Activated T-cell treated with anti-CD3 and anti-CD28 coated beads, Interleukin-2, amount 50 U/mL, for 1 hour (primary cell): ENCODE data around the gene B3GALT6.

Experiments used
- DNase-seq: peaks from one replicate; pipeline ENCODE4 v3.0.0-alpha.2; 2020

The B3GALT6 gene

GRCh38 chr1:1202831-1203560, 29.0 kb upstream of the B3GALT6 start:
- peak; percentile 43 for DNase-seq

GRCh38 chr1:1203561-1204424, 28.2 kb upstream of the B3GALT6 start:
- DNase-seq = peak; percentile 37

- DNase-seq = no peak
These were observed 27.6 kb upstream of the B3GALT6 start for GRCh38 chr1:1204425-1204920.

GRCh38 chr1:1204998-1205768, 26.9 kb upstream of the B3GALT6 start:
- DNase-seq = peak; percentile 49

GRCh38 chr1:1205769-1206375, 26.2 kb upstream of the B3GALT6 start:
- peak; percentile 47 for DNase-seq

- peak; percentile 66 for DNase-seq
These were observed 25.6 kb upstream of the B3GALT6 start, which contains the start of gene TNFRSF18 for GRCh38 chr1:1206376-1206965. TSS of gene TNFRSF18 (minus strand) at chr1:1206592. CDS start at chr1:1206571, 21 bp downstream.

- peak; percentile 46 for DNase-seq
These were observed 25.0 kb upstream of the B3GALT6 start for GRCh38 chr1:1206966-1207531.

- DNase-seq = no peak
These were observed 24.5 kb upstream of the B3GALT6 start for GRCh38 chr1:1207571-1207892.

- peak; percentile 61 for DNase-seq
These were observed 23.2 kb upstream of the B3GALT6 start for GRCh38 chr1:1208713-1209433.

- DNase-seq = peak; percentile 31
These were observed 21.1 kb upstream of the B3GALT6 start for GRCh38 chr1:1210726-1211540.

- peak; percentile 31 for DNase-seq
These were observed 20.2 kb upstream of the B3GALT6 start for GRCh38 chr1:1211541-1212441.

GRCh38 chr1:1212780-1213344, 19.2 kb upstream of the B3GALT6 start:
- DNase-seq = peak; percentile 63

GRCh38 chr1:1213345-1214265, 18.4 kb upstream of the B3GALT6 start, which contains the start of gene TNFRSF4:
TSS of gene TNFRSF4 (minus strand) at chr1:1214153. CDS start at chr1:1214127, 26 bp downstream.
- DNase-seq = peak; percentile 62

- no peak for DNase-seq
These were observed 16.9 kb upstream of the B3GALT6 start for GRCh38 chr1:1215080-1215676.

- DNase-seq = no peak
These were observed 16.0 kb upstream of the B3GALT6 start for GRCh38 chr1:1215881-1216605.
